ENCODE measurements around the gene ZFPM1.

The ZFPM1 gene

GRCh38 chr16:88472637-88473205 lies 19.6 kb downstream of the ZFPM1 start:
- TF ChIP-seq OSR1 (CRISPR knock-in tag; IDR thresholded peaks at IDR 0.05) (no peak), ZNF8 (CRISPR knock-in tag; IDR thresholded peaks at IDR 0.05) (no peak), GLIS3 (CRISPR knock-in tag; IDR thresholded peaks at IDR 0.05) (no peak)
- no peak for ATAC-seq

GRCh38 chr16:88473666-88474534 lies 20.8 kb downstream of the ZFPM1 start:
- TF ChIP-seq PATZ1 (CRISPR knock-in tag; IDR thresholded peaks at IDR 0.05; ENCODE audit: borderline replicate concordance) (no peak), TOX (CRISPR knock-in tag; IDR thresholded peaks at IDR 0.05; ENCODE audit: borderline replicate concordance) (no peak), POU6F1 (CRISPR knock-in tag; IDR thresholded peaks at IDR 0.05; ENCODE audit: borderline replicate concordance, low read depth) (no peak), ZFP3 (CRISPR knock-in tag; IDR thresholded peaks at IDR 0.05) (no peak), SNAI2 (CRISPR knock-in tag; IDR thresholded peaks at IDR 0.05) (no peak), TCF4 (CRISPR knock-in tag; IDR thresholded peaks at IDR 0.05; ENCODE audit: borderline replicate concordance) (no peak), BACH2 (CRISPR knock-in tag; IDR thresholded peaks at IDR 0.05; ENCODE audit: borderline replicate concordance) (no peak), TSHZ2 (CRISPR knock-in tag; IDR thresholded peaks at IDR 0.05) (no peak), CSDC2 (CRISPR knock-in tag; IDR thresholded peaks at IDR 0.05) (no peak), GLIS3 (CRISPR knock-in tag; IDR thresholded peaks at IDR 0.05) (no peak), CSRNP3 (CRISPR knock-in tag; IDR thresholded peaks at IDR 0.05) (no peak), ESRRG (CRISPR knock-in tag; IDR thresholded peaks at IDR 0.05) (no peak), ARNTL (CRISPR knock-in tag; IDR thresholded peaks at IDR 0.05; ENCODE audit: borderline replicate concordance, low read depth) (no peak), RARB (CRISPR knock-in tag; IDR thresholded peaks at IDR 0.05) (no peak), CREB5 (CRISPR knock-in tag; IDR thresholded peaks at IDR 0.05; ENCODE audit: low read depth) (no peak), ZFP30 (CRISPR knock-in tag; IDR thresholded peaks at IDR 0.05) (no peak), OSR1 (CRISPR knock-in tag; IDR thresholded peaks at IDR 0.05) (no peak), ZNF70 (CRISPR knock-in tag; IDR thresholded peaks at IDR 0.05) (no peak), ZNF8 (CRISPR knock-in tag; IDR thresholded peaks at IDR 0.05) (no peak)
- no peak for ATAC-seq

- no peak for ATAC-seq
- TF ChIP-seq BACH2 (CRISPR knock-in tag; IDR thresholded peaks at IDR 0.05; ENCODE audit: borderline replicate concordance) (no peak), TOX (CRISPR knock-in tag; IDR thresholded peaks at IDR 0.05; ENCODE audit: borderline replicate concordance) (no peak), TCF4 (CRISPR knock-in tag; IDR thresholded peaks at IDR 0.05; ENCODE audit: borderline replicate concordance) (no peak), PATZ1 (CRISPR knock-in tag; IDR thresholded peaks at IDR 0.05; ENCODE audit: borderline replicate concordance) (no peak), OSR1 (CRISPR knock-in tag; IDR thresholded peaks at IDR 0.05) (no peak), PPARA (CRISPR knock-in tag; IDR thresholded peaks at IDR 0.05; ENCODE audit: borderline replicate concordance) (no peak), CSDC2 (CRISPR knock-in tag; IDR thresholded peaks at IDR 0.05) (no peak), ZFP30 (CRISPR knock-in tag; IDR thresholded peaks at IDR 0.05) (no peak), ZNF565 (CRISPR knock-in tag; conservative IDR thresholded peaks at IDR 0.05; ENCODE audit: low read depth) (no peak), ZNF70 (CRISPR knock-in tag; IDR thresholded peaks at IDR 0.05) (no peak), RARB (CRISPR knock-in tag; IDR thresholded peaks at IDR 0.05) (no peak), CREB5 (CRISPR knock-in tag; IDR thresholded peaks at IDR 0.05; ENCODE audit: low read depth) (no peak), ARNTL (CRISPR knock-in tag; IDR thresholded peaks at IDR 0.05; ENCODE audit: borderline replicate concordance, low read depth) (no peak), ZFP3 (CRISPR knock-in tag; IDR thresholded peaks at IDR 0.05) (no peak), ESRRG (CRISPR knock-in tag; IDR thresholded peaks at IDR 0.05) (no peak), SNAI2 (CRISPR knock-in tag; IDR thresholded peaks at IDR 0.05) (no peak)
Measured at GRCh38 chr16:88475037-88475436, 22.0 kb downstream of the ZFPM1 start.
